Metanephros (tissue), 2 donors: ENCODE data around the gene MYCL. TPM values are rescaled to one million over a fixed set of nuclear protein-coding genes. Genes with fewer than 3 reads are reported as not detected.

Source experiments
- small RNA-seq: library from RNA; depleted of rRNA; stranded (forward); fragments of <200 nt; gene quantifications from one replicate; pipeline ENCODE3, GENCODE V24; 2014; ENCODE audit warnings: low replicate concordance
- total RNA-seq: library from RNA; depleted of rRNA; stranded (reverse); fragments of >200 nt; gene quantifications from one replicate; pipeline ENCODE4 v1.2.3, GENCODE V29; 2014

Gene MYCL, protein sequence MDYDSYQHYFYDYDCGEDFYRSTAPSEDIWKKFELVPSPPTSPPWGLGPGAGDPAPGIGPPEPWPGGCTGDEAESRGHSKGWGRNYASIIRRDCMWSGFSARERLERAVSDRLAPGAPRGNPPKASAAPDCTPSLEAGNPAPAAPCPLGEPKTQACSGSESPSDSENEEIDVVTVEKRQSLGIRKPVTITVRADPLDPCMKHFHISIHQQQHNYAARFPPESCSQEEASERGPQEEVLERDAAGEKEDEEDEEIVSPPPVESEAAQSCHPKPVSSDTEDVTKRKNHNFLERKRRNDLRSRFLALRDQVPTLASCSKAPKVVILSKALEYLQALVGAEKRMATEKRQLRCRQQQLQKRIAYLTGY
- 10.7 TPM for total RNA-seq

GRCh38 chr1:39901714-39902459, at the start of gene MYCL:
Gene MYCL, minus strand, starts transcription at chr1:39901917. Its CDS starts 483 bp downstream, at chr1:39901434.

Small RNA genes within 50 kb of the gene (small RNA-seq; reads per million reads assigned to genes)
- gene RF00019 = not detected

Other genes with a start within 250 kb of the MYCL start
- gene NT5C1A, start 229.8 kb downstream of the MYCL start, total RNA-seq = 4.1 TPM
- gene HPCAL4, start 210.5 kb downstream of the MYCL start, total RNA-seq = 1.2 TPM
- gene PPIE, start 163.0 kb downstream of the MYCL start, total RNA-seq = 32.5 TPM
- 1.3 TPM for gene OXCT2, start 130.6 kb downstream of the MYCL start, total RNA-seq
- 2.0 TPM for gene BMP8B, start 113.1 kb downstream of the MYCL start, total RNA-seq
- gene TRIT1, start 18.4 kb downstream of the MYCL start, total RNA-seq = 35.0 TPM
- 4.4 TPM for gene MFSD2A, start 53.2 kb upstream of the MYCL start, total RNA-seq
- gene CAP1, start 138.8 kb upstream of the MYCL start, total RNA-seq = 120 TPM
- gene PPT1, start 195.3 kb upstream of the MYCL start, total RNA-seq = 61.5 TPM